GM23338 (cell line): ENCODE measurements around the gene CHRNB2. TPM values are rescaled to one million over a fixed set of nuclear protein-coding genes. Genes with fewer than 3 reads are reported as not detected.
A peak's percentile ranks its signal among the peaks of the same experiment; 100 is the strongest.

ENCODE experiments used
- ATAC-seq: fragments of 200-7000 bp; cut with Tn5 transposase; 3 replicates; pipeline ENCODE4 v1.9.1; 2020
- DNase-seq: peaks from one replicate; pipeline ENCODE4 v3.0.0-alpha.2; 2015; ENCODE audit warnings: low spot score
- H2AFZ ChIP-seq: fragments of 200-600 bp; sonication (generic); 2 replicates; pipeline ENCODE4 v1.8.0; 2016; ENCODE audit warnings: antibody characterized with exemption, mild to moderate bottlenecking, moderate library complexity
- H3F3A ChIP-seq: fragments of 200-600 bp; sonication (generic); replicated peaks from 2 replicates; pipeline ENCODE4 v1.8.0; 2017; ENCODE audit warnings: antibody characterized with exemption, mixed run types, low read depth
- H3K27ac ChIP-seq: fragments of 200-600 bp; sonication (generic); 2 replicates; pipeline ENCODE4 v1.6.1; 2016; ENCODE audit warnings: low read depth
- H3K27me3 ChIP-seq: fragments of 200-600 bp; sonication (generic); 2 replicates; pipeline ENCODE4 v1.8.0; 2016; ENCODE audit warnings: mild to moderate bottlenecking, mixed run types, moderate library complexity; ENCODE audit not compliant: insufficient read depth
- H3K36me3 ChIP-seq: fragments of 200-600 bp; sonication (generic); 2 replicates; pipeline ENCODE4 v1.8.0; 2016; ENCODE audit warnings: mild to moderate bottlenecking; ENCODE audit not compliant: insufficient read depth
- H3K4me1 ChIP-seq: fragments of 200-600 bp; sonication (generic); 2 replicates; pipeline ENCODE4 v1.8.0; 2016; ENCODE audit warnings: mild to moderate bottlenecking, moderate library complexity; ENCODE audit not compliant: insufficient read depth
- H3K4me2 ChIP-seq: fragments of 200-600 bp; sonication (generic); 2 replicates; pipeline ENCODE4 v1.7.1; 2017; ENCODE audit warnings: mixed run types
- H3K4me3 ChIP-seq: fragments of 200-600 bp; sonication (generic); 2 replicates; pipeline ENCODE4 v1.6.1; 2016; ENCODE audit warnings: mixed run types
- H3K79me2 ChIP-seq: fragments of 200-600 bp; sonication (generic); replicated peaks from 2 replicates; pipeline ENCODE4 v1.8.0; 2017; ENCODE audit warnings: mild to moderate bottlenecking; ENCODE audit not compliant: insufficient read depth
- H3K9me2 ChIP-seq: fragments of 200-600 bp; sonication (generic); 2 replicates; pipeline ENCODE4 v1.8.0; 2017; ENCODE audit not compliant: insufficient read depth
- H4K20me1 ChIP-seq: fragments of 200-600 bp; sonication (generic); replicated peaks from 2 replicates; pipeline ENCODE4 v1.8.0; 2017; ENCODE audit warnings: mild to moderate bottlenecking; ENCODE audit not compliant: insufficient read depth
- H3K27ac Mint-ChIP-seq: 2 replicates; pipeline ENCODE4 v1.8.0; 2020; ENCODE audit warnings: inconsistent platforms, mild to moderate bottlenecking, moderate library complexity, mixed read lengths
- H3K27me3 Mint-ChIP-seq: 3 replicates; pipeline ENCODE4 v1.8.0; 2022; ENCODE audit warnings: low read depth, mild to moderate bottlenecking, moderate library complexity, mixed read lengths, inconsistent platforms; ENCODE audit not compliant: insufficient read depth, poor library complexity
- H3K36me3 Mint-ChIP-seq: 3 replicates; pipeline ENCODE4 v1.8.0; 2021; ENCODE audit warnings: low read depth, mild to moderate bottlenecking, inconsistent platforms, moderate library complexity, mixed read lengths
- H3K4me1 Mint-ChIP-seq: 3 replicates; pipeline ENCODE4 v1.8.0; 2020; ENCODE audit warnings: mild to moderate bottlenecking, inconsistent platforms, mixed read lengths
- H3K4me3 Mint-ChIP-seq: 3 replicates; pipeline ENCODE4 v1.8.0; 2021; ENCODE audit warnings: moderate library complexity, mild to moderate bottlenecking, inconsistent platforms, mixed read lengths
- H3K9me3 Mint-ChIP-seq: 3 replicates; pipeline ENCODE4 v1.8.0; 2020; ENCODE audit warnings: moderate library complexity, mild to moderate bottlenecking, inconsistent platforms, mixed read lengths
- CREB1 ChIP-seq: fragments of 250-450 bp; sonication (Bioruptor Pico); IDR thresholded peaks from 2 replicates; pipeline ENCODE4 v1.5.0; 2020; ENCODE audit warnings: low read depth, mild to moderate bottlenecking, moderate library complexity
- ETS1 ChIP-seq: IDR thresholded peaks from 2 replicates; pipeline ENCODE4 v1.6.1; 2016; ENCODE audit warnings: antibody characterized with exemption
- EZH2 ChIP-seq: fragments of 200-600 bp; sonication (generic); IDR thresholded peaks from one replicate; pipeline ENCODE4 v1.8.0; 2017; ENCODE audit warnings: antibody characterized with exemption, mild to moderate bottlenecking, low read depth; ENCODE audit not compliant: unreplicated experiment
- NANOG ChIP-seq: IDR thresholded peaks from 2 replicates; pipeline ENCODE4 v1.6.1; 2016; ENCODE audit warnings: antibody characterized with exemption, borderline replicate concordance
- STAT1 ChIP-seq: IDR thresholded peaks from one replicate; pipeline ENCODE4 v1.6.1; 2016; ENCODE audit warnings: antibody characterized with exemption; ENCODE audit not compliant: unreplicated experiment
- ZNF331 ChIP-seq: fragments of 250-450 bp; sonication (Bioruptor Pico); IDR thresholded peaks from 2 replicates; pipeline ENCODE4 v1.5.0; 2020; ENCODE audit warnings: low read depth, mild to moderate bottlenecking, moderate library complexity
- polyA plus RNA-seq: library from polyadenylated mRNA; unstranded; fragments of >200 nt; fragmentation: Nextera tagmentation; extraction: Ambion mirVana; gene quantifications from 2 replicates; pipeline ENCODE4 v1.2.1, GENCODE V29; 2016
- total RNA-seq: library from RNA; depleted of rRNA; stranded (reverse); fragments of >200 nt; shearing (Covaris generic); gene quantifications from 2 replicates; pipeline ENCODE4 v1.2.3, GENCODE V29; 2014; rRNA removed
- TF ChIP-seq, protein P1 (sequence below): IDR thresholded peaks from one replicate; pipeline ENCODE4 v1.6.1; 2018; ENCODE audit warnings: antibody characterized with exemption; ENCODE audit not compliant: unreplicated experiment

The CHRNB2 gene
- total and polyA plus RNA-seq, 2 experiments from 2014 or later, result 0.73 to 3.6 TPM

- H3K4me3 Mint-ChIP-seq, result no peak overlapping the region
Observed at GRCh38 chr1:154629061-154629674, 61.6 kb downstream of the CHRNB2 start.

More at GRCh38 chr1:154629061-154629674, 61.6 kb downstream of the CHRNB2 start:
- peaks cover 9% of the 10 kb centered on the region; the same call in 2 of the 3 replicates for H3K4me1 Mint-ChIP-seq
- H3K9me3 Mint-ChIP-seq, result peaks cover 19% of the 10 kb centered on the region
- H3K79me2 ChIP-seq, result peaks cover 35% of the 10 kb centered on the region
- H3K36me3 ChIP-seq, result no peaks in the 10 kb centered on the region
- H3K4me3 ChIP-seq, result no peak overlapping the region
- H3K27me3 Mint-ChIP-seq, result peaks cover 7% of the 10 kb centered on the region
- no peak for DNase-seq
- H4K20me1 ChIP-seq, result peaks cover 10% of the 10 kb centered on the region
- peaks cover 10% of the 10 kb centered on the region; the same call in 2 of the 3 replicates for H3K36me3 Mint-ChIP-seq
- H3F3A ChIP-seq, result no peaks in the 10 kb centered on the region
- H3K4me2 ChIP-seq, result no peak overlapping the region
- peaks cover 5% of the 10 kb centered on the region; the same call in 1 of the 2 replicates for H3K9me2 ChIP-seq
- H3K27me3 ChIP-seq, result no peaks in the 10 kb centered on the region
- peaks cover 8% of the 10 kb centered on the region; the same call in 1 of the 2 replicates for H3K4me1 ChIP-seq
- peak overlapping the region; percentile 14; the same call in 1 of the 2 replicates for H2AFZ ChIP-seq
- no peak overlapping the region for H3K27ac ChIP-seq
- ATAC-seq, result no peak
- TF ChIP-seq CREB1 (CRISPR knock-in tag), result no peak
- TF ChIP-seq STAT1, result no peak
- TF ChIP-seq ETS1, result no peak
- no peak for TF ChIP-seq EZH2
- no peak for TF ChIP-seq NANOG
- TF ChIP-seq, protein P1, sequence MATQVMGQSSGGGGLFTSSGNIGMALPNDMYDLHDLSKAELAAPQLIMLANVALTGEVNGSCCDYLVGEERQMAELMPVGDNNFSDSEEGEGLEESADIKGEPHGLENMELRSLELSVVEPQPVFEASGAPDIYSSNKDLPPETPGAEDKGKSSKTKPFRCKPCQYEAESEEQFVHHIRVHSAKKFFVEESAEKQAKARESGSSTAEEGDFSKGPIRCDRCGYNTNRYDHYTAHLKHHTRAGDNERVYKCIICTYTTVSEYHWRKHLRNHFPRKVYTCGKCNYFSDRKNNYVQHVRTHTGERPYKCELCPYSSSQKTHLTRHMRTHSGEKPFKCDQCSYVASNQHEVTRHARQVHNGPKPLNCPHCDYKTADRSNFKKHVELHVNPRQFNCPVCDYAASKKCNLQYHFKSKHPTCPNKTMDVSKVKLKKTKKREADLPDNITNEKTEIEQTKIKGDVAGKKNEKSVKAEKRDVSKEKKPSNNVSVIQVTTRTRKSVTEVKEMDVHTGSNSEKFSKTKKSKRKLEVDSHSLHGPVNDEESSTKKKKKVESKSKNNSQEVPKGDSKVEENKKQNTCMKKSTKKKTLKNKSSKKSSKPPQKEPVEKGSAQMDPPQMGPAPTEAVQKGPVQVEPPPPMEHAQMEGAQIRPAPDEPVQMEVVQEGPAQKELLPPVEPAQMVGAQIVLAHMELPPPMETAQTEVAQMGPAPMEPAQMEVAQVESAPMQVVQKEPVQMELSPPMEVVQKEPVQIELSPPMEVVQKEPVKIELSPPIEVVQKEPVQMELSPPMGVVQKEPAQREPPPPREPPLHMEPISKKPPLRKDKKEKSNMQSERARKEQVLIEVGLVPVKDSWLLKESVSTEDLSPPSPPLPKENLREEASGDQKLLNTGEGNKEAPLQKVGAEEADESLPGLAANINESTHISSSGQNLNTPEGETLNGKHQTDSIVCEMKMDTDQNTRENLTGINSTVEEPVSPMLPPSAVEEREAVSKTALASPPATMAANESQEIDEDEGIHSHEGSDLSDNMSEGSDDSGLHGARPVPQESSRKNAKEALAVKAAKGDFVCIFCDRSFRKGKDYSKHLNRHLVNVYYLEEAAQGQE, result no peak
- no peak for TF ChIP-seq ZNF331 (CRISPR knock-in tag)
- no peak overlapping the region for H3K27ac Mint-ChIP-seq

Other genes starting within 250 kb of the CHRNB2 start
- not detected in 2 replicates for gene AQP10, start 246.7 kb upstream of the CHRNB2 start, total RNA-seq
- gene AQP10, start 246.7 kb upstream of the CHRNB2 start, polyA plus RNA-seq, result not detected in 2 replicates
- gene ATP8B2, start 242.3 kb upstream of the CHRNB2 start, total RNA-seq, result 92.9 and 112 TPM in 2 replicates
- 8.8 and 11.0 TPM in 2 replicates for gene ATP8B2, start 242.3 kb upstream of the CHRNB2 start, polyA plus RNA-seq
- gene IL6R, start 162.4 kb upstream of the CHRNB2 start, total RNA-seq, result 3.2 and 13.8 TPM in 2 replicates
- 1.0 and 1.2 TPM in 2 replicates for gene IL6R, start 162.4 kb upstream of the CHRNB2 start, polyA plus RNA-seq
- gene TDRD10, start 65.6 kb upstream of the CHRNB2 start, total RNA-seq, result not detected in 2 replicates
- 0.19 and 0.29 TPM in 2 replicates for gene TDRD10, start 65.6 kb upstream of the CHRNB2 start, polyA plus RNA-seq
- gene SHE, start 65.4 kb upstream of the CHRNB2 start, total RNA-seq, result 0.43 and 0.69 TPM in 2 replicates
- 0.16 and 0.23 TPM in 2 replicates for gene SHE, start 65.4 kb upstream of the CHRNB2 start, polyA plus RNA-seq
- gene UBE2Q1, start 9.1 kb upstream of the CHRNB2 start, total RNA-seq, result 27.3 and 33.0 TPM in 2 replicates
- gene UBE2Q1, start 9.1 kb upstream of the CHRNB2 start, polyA plus RNA-seq, result 15.5 and 18.4 TPM in 2 replicates
- 188 TPM in 2 replicates for gene ADAR, start 40.4 kb downstream of the CHRNB2 start, total RNA-seq
- 80.0 and 96.4 TPM in 2 replicates for gene ADAR, start 40.4 kb downstream of the CHRNB2 start, polyA plus RNA-seq